Stimulated activated naive CD4-positive, alpha-beta T cell treated with Interleukin-2 at 50 U/mL for 16 hours (primary cell): ENCODE data around the gene PHF20.
"Not testable (repeated sequence)": the region's sequence is repeated elsewhere in the genome, so short reads cannot be mapped to it uniquely, and the experiment has no call there.

Experiments
- DNase-seq: peaks from one replicate; lab custom pipeline; 2025; lab: John Stamatoyannopoulos, UW

PHF20 gene

DNA sequence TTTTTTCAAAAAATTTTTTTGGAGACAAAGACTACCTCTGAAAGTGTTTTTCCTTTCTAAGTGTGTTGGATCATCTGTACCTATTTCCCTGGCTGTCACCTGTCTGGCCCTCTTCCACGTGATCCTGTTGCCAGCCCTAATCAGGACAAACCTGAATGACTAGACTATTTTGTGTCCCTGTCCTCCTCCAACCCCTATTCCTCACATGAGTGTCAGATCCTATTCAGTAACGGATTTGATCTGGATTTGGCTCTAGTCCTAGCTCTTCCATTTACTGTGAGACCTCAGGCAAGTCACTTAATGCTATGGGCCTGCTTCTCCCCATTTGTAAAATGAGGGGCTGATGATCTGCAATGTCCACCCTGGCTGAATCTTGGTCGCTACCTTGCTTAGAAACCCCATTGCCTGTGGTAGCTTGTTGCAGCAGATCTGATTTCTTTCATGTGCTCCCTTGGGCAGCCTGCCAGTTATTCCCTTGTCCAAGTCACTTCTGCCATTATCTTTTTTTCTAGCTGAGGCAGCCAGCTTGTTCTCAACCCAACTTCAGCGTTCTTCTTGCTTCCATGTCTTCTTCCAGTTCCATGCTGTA lies 4.8 kb downstream of the PHF20 start:
- DNase-seq, result no peak

DNA sequence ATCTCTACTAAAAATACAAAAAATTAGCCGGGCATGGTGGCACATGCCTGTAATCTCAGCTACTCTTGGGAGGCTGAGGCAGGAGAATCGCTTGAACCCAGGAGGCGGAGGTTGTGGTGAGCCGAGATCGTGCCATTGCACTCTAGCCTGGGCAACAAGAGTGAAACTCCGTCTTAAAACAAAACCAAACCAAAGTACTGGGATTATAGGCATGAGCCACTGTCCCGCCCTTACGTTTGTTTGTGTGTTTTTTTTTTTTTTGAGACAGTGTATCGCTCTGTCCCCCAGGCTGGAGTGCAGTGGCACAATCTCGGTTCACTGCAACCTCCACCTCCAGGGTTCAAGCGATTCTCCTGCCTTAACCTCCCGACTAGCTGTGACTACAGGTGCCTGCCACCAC lies 12.0 kb downstream of the PHF20 start:
- DNase-seq, result not testable (repeated sequence)

DNA sequence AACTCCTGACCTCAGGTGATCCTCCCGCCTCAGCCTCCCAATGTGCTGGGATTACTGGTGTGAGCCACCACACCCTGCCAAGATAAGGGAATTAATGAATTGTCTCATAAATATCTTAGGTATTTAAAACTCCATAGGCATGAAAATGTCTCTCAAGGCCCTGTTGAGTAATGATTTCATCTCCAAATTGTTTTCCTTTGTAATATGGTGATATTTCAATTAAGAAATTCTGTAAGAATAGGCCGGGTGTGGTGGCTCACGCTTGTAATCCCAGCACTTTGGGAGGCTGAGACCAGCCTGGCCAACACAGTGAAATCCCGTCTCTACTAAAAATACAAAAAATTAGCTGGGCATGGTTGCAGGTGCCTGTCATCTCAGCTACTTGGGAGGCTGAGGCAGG lies 13.7 kb downstream of the PHF20 start:
- DNase-seq, result not testable (repeated sequence)

DNA sequence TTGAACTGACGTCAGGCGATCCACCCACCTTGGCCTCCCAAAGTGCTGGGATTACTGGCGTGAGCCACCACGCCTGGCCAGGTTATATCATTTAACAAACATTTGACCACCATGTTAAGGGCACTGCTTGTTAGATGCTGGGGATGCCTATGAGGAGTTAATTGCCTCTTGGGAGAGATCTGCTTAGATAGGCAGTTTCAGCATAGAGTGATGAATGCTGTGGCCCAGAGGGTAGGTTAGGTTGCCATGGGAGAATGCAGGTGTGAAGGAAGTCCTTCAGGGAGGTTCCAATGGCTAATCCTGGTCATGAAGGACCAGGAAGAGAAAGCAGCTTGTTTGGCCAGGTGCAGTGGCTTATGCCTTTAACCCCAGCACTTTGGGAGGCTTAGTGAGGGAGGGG lies 17.0 kb downstream of the PHF20 start:
- no peak for DNase-seq

DNA sequence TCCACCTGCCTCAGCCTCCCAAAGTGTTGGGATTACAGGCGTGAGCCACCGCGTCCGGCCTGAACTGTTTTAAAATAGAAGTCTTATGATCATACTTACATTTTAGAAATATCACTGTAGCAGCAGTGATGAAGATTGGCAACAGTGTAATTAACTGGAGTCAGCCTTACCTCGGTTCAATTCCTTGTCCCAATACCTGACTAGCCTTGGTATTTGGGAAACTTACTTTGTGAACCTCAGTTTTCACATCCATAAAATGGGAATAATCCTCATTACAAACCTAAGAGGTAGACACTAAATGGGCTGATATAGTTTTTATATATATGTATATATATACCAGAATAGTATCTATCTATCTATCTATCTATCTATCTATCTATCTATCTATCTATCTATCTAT lies 19.3 kb downstream of the PHF20 start:
- DNase-seq, result no peak

DNA sequence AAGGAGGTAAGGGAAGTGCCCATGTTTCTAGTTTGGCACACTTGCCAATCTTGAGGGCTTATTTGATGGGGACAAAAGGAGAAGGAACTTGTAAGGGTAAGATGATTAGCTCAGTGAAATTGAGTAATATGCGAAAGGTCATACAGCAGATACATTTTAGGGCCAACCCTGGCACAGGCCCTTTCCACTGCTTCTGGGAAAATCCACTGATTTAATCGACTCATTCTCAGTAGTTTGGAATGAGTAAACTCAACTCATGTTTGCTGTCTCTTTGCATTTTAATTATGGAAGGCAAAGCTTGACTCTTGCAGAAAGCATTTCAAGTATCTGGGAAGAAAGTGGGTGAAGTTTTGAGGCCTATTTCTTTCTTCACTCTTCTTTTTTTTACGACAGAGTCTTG lies 20.0 kb downstream of the PHF20 start:
- no peak for DNase-seq

DNA sequence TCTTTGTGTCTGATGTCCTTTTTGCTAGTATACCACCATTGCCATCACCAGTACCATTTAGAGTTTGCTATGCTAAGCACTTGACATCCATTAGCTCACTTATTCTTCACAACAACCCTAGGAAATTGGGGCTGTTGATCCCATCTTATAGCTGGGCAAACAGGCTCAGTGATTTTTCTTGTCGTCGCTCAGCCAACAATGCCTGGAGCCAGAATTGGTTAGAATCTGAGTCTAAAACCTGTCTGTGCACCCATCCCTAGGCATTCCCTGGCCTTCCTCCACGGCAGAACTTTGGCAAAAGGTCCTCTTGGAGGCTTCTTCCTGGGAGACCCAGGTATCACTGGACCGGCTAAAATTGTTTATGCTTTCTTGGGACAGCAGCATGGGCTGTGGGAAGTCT lies 20.9 kb downstream of the PHF20 start:
- DNase-seq, result no peak

DNA sequence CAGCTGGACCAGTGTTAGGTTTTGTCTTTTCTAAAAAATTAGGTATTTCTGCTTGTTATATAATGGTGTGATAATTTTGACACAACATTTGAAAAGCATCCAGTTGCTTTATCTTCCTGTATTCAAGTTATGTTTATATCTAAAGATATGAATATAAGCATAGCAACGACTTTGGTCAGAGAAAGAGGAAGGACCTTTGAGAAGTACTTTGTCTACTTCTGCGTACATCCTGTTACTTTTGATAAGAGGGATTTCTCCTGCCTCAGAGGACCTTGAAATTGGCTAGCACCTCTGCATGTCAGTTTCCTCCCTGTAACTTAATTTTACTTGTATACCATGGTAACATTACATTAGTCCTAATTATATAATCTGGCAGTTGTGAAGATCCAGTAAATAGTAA lies 24.8 kb downstream of the PHF20 start:
- no peak for DNase-seq

DNA sequence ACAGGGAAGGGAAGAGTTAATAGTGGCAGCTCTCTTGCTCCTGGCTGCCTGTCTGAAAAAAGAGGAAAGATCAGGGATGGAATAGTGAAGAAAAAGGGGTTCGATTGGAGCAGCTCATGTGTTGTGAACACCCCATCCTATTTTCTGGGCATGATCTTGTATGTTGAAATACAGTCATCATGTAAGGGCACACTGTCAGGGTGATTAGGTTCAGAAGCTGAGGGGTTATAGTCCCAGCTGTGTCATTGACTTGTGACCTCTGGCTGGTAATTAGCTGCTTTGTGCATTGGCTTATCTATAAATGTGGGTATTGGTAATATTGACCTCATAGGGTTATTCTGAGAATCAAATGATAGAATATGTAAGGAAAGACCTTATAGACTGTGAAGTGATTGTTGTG lies 30.1 kb downstream of the PHF20 start:
- no peak for DNase-seq

DNA sequence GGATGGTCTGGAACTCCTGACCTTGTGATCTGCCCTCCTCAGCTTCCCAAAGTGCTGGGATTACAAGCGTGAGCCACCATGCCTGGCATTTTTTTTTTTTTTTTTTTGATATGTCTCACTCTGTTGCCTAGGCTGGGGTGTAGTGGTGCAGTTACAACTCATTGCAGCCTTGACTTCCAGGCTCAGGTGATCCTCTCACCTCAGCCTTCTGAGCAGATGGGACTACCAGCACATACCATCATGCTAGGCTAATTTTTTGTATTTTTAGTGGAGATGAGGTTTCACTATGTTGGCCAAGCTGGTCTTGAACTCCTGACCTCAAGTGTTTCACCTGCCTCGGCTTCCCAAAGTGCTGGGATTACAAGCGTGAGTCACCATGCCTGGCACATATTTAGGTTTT lies 34.3 kb downstream of the PHF20 start:
- DNase-seq, result no peak

DNA sequence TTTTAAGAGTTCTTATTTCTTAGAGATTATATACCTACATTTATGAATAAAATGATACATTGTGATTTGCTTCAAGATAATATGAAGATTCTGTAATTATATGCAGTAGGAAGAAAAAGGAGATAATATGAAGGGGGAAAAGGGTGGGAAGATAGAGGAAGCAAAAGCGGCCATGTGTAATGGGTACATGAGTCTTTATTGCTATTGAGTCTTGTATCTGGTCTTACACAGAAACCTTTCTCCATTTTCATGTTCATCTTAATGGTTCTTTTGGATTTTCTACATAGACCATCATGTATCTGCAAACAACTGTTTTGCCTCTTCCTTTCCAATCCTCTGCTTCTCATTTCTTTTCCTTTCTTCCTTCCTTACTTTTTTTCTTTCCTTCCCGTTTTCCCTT lies 36.1 kb downstream of the PHF20 start:
- no peak for DNase-seq

DNA sequence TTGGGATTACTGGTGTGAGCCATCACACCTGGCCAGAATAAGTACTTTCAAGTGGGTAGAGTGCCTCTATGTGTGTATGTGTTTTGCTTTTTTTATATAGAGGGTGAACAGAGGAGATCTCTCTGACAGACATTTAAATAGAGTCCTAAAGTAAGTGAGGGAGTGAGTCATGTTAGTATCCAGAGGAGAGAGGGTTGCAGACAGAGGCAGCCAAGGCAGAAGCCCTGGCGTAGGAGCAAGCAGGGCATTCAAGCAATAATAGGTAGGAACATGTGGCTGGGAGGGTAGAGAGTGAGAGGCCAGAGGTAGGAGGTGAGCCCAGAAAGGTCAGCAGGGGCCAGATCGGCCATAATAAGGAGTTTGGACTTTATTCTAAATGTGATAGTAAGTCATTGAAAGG lies 48.9 kb downstream of the PHF20 start:
- no peak for DNase-seq

DNA sequence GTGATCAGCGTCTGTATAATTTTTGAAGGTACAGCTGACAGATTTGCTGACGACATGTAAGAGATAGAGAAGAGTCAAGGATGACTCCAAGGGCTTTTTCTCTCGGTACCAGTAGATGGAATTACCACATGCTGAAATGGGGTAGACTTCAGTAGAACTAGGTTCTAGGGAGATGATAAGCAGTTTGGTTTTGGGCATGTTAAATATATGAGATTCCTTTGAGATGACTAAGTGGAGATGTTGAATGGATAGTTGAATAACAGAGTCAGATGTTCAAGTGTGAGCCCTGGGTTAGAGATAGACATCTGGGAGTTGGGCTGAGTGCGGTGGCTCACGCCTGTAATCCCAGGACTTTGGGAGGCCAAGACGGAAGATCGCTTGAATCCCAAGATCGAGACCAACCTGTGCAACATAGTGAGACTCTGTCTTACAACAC lies 50.0 kb downstream of the PHF20 start:
- no peak for DNase-seq

DNA sequence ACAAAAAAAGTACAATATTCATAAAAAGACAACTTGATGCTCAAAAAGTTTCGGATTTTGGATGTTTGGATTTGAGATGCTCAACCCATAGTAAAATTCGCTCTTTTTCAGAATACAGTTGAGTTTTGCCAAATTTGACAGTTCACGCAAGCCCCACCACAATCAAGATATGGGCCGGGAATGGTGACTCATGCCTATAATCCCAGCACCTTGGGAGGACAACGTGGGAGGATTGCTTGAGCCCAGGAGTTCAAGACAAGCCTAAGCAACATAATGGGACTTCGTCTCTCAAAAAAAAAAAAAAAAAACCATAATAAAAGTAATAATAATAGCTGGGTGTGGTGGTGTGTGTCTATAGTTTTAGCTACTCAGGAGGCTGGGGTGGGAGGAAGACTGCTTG lies 51.3 kb downstream of the PHF20 start:
- DNase-seq, result no peak

DNA sequence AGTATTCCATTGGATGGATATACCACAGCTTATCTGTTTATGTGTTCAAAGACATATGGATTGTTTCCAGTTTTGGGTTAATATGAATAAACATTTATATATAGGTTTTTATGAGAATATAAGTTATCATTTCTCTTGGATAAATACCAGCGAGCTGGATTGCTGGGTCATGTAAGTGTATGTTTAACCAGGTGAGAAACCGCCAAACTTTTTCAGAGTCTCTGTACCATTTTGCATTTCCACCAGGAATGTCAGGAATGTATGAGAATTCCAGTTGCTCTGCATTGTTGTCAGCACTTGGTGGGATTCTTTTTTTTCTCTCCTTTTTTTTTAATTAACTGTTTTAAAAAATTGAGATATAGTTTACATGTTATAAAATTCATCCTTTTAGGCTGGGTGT lies 52.1 kb downstream of the PHF20 start:
- no peak for DNase-seq

DNA sequence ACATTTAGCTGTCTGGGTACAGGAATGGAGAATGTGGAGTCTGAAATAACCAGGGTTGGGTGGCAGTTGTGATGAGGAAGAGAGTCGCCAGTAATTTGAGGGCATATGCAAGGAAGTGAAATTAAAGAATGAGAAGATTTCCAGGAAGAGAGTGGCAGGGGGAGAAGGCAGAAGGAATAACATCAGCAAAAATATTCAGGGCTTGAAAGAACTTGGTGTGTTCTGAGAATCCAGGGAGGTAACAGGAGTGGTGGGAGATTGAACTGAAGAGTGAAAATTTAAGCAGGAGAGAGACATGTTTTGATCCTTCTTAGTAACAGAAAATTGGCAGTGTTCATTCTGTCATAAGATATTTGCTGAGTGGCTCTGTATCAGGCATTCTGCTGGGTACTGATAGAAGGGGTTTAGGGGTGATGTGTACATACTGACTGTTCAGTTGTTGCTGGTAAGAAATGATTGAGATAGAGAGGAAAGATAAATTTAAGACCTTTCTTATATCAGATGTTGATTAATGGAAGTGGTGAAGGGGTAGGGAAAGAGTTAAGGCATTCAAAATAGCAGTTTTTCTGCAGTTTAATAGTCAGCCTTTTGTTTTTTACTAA lies 54.7 kb downstream of the PHF20 start:
- DNase-seq, result no peak

DNA sequence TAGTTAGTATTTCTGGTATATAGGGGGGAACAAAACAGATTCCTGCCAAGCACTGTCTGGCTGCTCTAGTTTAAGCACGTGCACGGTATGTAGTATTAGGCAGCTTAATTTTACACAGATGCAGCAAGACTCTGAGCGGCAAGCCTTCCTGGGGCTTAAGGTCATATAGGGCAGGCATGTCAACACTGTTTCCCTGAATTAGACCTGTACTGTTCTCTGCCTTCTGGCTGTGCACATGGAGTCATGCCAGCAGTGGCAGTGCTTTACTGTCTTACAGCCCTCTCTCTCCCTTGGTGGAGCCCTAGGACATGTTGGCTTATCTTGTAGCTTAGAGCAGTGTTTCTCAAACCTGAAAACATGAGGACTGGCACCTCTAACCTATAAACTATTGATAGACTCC lies 56.6 kb downstream of the PHF20 start:
- DNase-seq, result no peak

DNA sequence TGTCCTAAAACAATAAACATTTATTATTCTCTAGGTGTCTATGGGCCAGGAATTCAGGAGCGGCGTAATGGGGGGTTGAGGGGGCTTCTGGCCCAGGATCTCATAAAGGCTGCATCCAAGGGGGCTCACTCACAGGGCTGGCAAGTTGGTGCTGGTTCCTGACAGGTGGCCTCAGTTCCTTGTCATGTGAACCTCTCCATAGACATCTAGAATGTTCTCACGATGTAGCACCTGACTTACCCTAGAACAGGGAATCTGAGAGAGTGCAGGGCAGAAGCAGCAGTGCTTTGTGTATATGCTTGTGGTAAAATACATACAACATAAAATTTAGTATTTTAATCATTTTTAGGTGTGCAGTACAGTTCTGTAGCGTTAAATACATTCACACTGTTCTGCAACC lies 57.1 kb downstream of the PHF20 start:
- no peak for DNase-seq

DNA sequence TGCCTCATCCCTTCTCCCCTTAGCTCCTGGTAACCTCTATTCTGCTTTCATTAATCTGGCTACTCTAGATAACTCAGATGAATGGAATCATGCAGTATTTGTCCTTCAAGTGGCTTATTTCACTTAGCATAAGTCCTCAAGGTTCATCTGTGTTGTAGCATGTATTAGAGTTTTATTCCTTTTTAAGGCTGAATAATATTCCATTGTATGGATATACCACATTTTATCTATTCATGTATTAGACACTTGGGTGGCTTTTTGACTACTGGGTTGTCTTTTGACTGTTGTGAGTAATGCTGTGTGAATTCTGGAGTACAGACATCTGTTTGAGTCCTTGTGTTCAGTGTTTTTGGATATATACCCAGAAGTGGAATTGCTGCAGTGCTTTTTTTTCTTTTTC lies 58.4 kb downstream of the PHF20 start:
- DNase-seq, result no peak

DNA sequence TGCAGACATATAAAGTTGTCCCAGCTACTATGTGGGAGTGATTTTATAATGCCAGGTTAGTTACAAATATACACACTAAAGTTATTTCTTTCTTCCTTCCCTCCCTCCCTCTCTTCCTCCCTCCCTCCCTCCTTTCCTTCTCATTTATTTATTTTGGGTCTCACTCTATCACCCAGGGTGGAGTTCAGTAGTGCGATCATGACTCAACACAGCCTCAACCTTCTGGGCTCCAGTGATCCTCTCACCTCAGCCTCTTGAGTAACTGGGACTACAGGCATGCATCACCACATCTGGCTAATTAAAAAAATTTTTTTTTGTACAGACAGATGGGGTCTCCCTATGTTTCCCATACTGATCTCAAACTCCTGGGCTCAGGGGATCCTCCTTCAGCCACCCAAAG lies 59.2 kb downstream of the PHF20 start:
- no peak for DNase-seq

DNA sequence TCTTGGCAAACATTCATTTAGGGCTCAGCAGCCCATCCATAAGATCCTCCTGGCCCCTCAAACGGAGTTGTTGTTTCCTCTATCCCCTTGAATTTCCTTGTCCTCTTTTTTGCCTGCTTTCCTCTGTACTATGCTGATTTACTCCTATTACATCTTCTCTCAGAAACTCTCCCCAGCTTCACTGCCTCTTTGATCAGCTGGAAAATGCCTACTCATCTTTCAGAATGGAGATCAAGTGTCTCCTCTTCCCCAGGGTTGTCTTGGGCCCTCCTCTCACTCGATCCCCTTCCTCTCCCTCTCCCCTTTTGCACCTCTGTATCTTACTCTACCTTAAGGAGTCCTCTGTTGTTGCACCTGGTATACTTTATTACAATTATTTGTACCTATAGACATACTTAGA lies 60.2 kb downstream of the PHF20 start:
- no peak for DNase-seq

DNA sequence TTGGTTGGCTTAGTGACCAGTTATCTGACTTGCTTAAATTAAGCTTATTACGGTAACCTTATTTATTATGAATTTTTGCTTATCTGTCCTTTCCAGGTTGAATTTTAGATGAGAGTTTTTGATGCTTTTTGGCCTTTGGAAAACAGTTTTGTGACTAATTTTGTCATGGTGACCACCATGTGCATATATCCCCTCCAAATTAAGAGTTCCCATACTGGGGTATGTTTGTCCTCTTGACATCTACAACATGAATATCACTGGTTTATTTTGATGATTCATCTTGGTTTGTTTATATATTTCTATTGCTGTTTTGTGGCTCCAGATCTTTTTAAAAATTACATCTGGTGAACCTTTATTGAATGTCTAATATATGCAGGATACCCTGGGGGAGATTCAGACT lies 61.4 kb downstream of the PHF20 start:
- no peak for DNase-seq

DNA sequence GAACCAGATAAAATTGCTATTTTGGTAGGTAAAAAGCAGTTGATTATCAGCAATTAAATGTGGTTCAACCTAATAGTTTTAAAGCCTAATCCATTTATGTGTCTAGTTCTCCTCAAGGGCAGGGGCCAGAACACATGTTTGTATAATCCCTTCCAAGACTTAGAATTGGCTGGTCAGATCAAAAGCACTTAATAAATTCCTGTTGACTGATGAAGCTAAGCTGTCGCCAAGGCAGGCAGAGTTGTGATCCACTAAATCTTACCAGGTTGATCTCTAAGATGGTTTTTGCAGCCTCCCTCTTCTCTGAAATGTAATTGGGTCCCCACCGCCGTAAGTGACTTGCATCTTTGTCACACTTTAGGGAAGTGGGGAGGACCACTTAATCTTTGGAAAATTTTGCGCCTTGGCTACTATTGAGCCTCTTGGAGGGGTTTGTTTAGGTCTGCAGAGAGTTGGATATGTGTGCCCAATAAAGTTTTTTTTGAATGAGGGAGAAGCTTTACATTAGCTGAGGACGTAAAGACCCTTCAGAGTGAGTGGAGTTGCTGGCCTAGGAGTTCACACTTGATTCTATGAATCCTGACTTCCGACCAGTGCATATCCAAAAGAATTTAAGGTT lies 65.9 kb downstream of the PHF20 start:
- no peak for DNase-seq

DNA sequence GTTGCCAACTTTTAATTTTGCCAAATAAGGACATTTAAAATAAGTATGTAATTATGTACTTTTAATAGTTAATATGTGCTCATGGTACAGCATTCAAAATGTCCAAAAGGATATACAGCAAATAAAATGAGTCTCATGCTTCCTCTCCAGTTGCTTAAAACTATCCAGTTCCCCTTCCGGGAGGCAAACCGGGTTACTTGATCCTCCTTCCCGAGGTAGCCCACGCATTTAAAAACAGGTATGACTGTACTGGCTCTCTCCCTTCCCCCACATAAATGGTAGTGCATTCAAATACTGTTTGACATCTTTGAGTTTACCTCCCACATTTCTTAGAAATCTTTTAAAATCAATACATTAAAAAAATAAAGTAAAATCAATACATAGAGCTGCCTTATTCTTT lies 66.4 kb downstream of the PHF20 start:
- no peak for DNase-seq
